DND-41 (cell line): ENCODE results near the gene ADCY9.

ENCODE experiments used
- ATAC-seq: fragments of 200-7000 bp; cut with Tn5 transposase; 3 replicates; pipeline ENCODE4 v1.9.1; 2021; ENCODE audit warnings: low read depth; ENCODE audit not compliant: insufficient read depth
- DNase-seq: peaks from one replicate; pipeline ENCODE4 v3.0.0-alpha.2; 2020
- H2AFZ ChIP-seq: 2 replicates; pipeline ENCODE4 v1.6.0; 2012; ENCODE audit warnings: low read depth, low read length
- H3K27ac ChIP-seq: 2 replicates; pipeline ENCODE4 v1.5.1; 2012; ENCODE audit warnings: low read length, inconsistent platforms
- H3K27me3 ChIP-seq: fragments of 200-600 bp; sonication (generic); 2 replicates; pipeline ENCODE4 v1.6.0; 2012; ENCODE audit warnings: low read length, mild to moderate bottlenecking, inconsistent platforms; ENCODE audit not compliant: insufficient read depth, poor library complexity
- H3K36me3 ChIP-seq: 2 replicates; pipeline ENCODE4 v1.5.1; 2012; ENCODE audit warnings: low read length, inconsistent platforms; ENCODE audit not compliant: insufficient read depth
- H3K4me1 ChIP-seq: 2 replicates; pipeline ENCODE4 v1.5.1; 2012; ENCODE audit warnings: mild to moderate bottlenecking, low read length; ENCODE audit not compliant: insufficient read depth
- H3K4me2 ChIP-seq: 2 replicates; pipeline ENCODE4 v1.6.0; 2012; ENCODE audit warnings: mild to moderate bottlenecking, moderate library complexity, low read length, inconsistent platforms; ENCODE audit not compliant: insufficient read depth
- H3K4me3 ChIP-seq, 2 experiments: fragments of 200-600 bp in 1 of 2; shearing (Covaris generic) in 1 of 2; 2 replicates each; pipeline ENCODE4 v1.5.1; 2012 to 2016; ENCODE audit warnings: inconsistent platforms in 2 of 2, low read length in 2 of 2, mild to moderate bottlenecking in 2 of 2, low read depth in 1 of 2, moderate library complexity in 1 of 2
- H3K79me2 ChIP-seq: 2 replicates; pipeline ENCODE4 v1.6.0; 2012; ENCODE audit warnings: low read length, inconsistent platforms; ENCODE audit not compliant: insufficient read depth
- H3K9ac ChIP-seq: 2 replicates; pipeline ENCODE4 v1.6.0; 2012; ENCODE audit warnings: low read depth, mild to moderate bottlenecking, inconsistent platforms, low read length, moderate library complexity
- H3K9me3 ChIP-seq: 2 replicates; pipeline ENCODE4 v1.5.1; 2012; ENCODE audit warnings: low read length, moderate library complexity, mild to moderate bottlenecking, inconsistent platforms; ENCODE audit not compliant: insufficient read depth, severe bottlenecking
- H4K20me1 ChIP-seq: 2 replicates; pipeline ENCODE4 v1.6.0; 2012; ENCODE audit warnings: low read length; ENCODE audit not compliant: insufficient read depth
- CTCF ChIP-seq: IDR thresholded peaks from 2 replicates; pipeline ENCODE4 v1.5.1; 2012; ENCODE audit warnings: borderline replicate concordance, low read length, moderate library complexity, mild to moderate bottlenecking; ENCODE audit not compliant: poor library complexity, severe bottlenecking; ENCODE audit errors: extremely low read depth
- EZH2 ChIP-seq: IDR thresholded peaks from 3 replicates; pipeline ENCODE4 v1.6.1; 2012; ENCODE audit warnings: borderline replicate concordance, low read depth, mild to moderate bottlenecking, moderate library complexity, low read length, inconsistent platforms; ENCODE audit not compliant: severe bottlenecking

ADCY9 gene

DNA sequence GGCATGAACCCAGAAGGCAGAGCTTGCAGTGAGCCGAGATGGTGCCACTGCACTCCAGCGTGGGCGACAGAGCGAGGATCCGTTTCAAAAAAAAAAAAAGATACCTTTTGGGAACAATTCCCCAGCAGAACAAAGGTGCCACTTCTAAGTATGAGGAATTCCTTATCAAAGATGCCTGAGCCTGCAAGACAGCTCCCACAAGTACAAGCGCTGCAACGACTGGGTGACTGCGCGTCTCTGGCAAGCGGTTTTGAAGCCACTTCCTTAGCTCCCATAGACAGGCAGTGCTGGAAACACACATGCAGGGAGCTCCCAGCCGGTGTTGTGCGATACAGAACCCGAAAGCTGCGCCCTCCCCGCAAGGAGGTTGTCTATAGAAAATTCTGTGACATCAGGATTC, 60.5 kb downstream of the ADCY9 start:
- TF ChIP-seq EZH2, result no peak
- TF ChIP-seq CTCF, result no peak
- no peak overlapping the region for H3K27ac ChIP-seq
- no peaks in the 10 kb centered on the region for H3K27me3 ChIP-seq
- H3K36me3 ChIP-seq, result no peaks in the 10 kb centered on the region
- DNase-seq (no peak), ATAC-seq (no peak)
- H3K4me3 ChIP-seq, result no peak overlapping the region
- no peaks in the 10 kb centered on the region for H3K4me1 ChIP-seq
- no peaks in the 10 kb centered on the region for H4K20me1 ChIP-seq
- H3K4me2 ChIP-seq, result no peak overlapping the region
- no peak overlapping the region for H2AFZ ChIP-seq
- peaks cover 10% of the 10 kb centered on the region for H3K9me3 ChIP-seq
- H3K9ac ChIP-seq, result no peak overlapping the region
- no peaks in the 10 kb centered on the region for H3K79me2 ChIP-seq

DNA sequence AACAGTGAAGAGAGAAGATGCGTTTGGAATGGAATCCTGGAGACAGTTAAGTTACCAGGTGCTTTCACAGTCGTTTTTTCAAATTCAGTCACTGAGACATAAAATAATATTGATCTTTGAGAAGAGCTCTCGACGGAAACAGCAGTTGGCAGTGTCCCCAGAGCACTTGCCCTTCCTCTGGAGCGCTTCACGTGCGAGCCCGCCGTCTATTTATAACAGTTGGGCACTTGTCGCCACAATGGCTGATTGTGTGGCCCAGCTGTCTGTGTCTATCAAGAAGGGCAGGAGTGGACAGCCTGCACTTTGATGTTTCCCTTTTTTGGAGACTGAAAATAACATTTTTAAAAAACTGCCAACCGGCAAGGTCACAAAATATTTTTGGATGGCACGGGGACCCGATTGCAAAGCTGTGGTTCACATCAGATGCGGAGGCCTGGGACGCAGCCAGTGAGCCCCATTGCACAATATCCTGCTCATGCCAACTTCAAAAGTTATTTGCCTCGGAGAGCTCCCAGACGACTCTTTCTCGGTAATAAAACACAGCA, 62.9 kb downstream of the ADCY9 start:
- TF ChIP-seq EZH2, result no peak
- no peak for TF ChIP-seq CTCF
- H3K9ac ChIP-seq, result no peak overlapping the region
- H2AFZ ChIP-seq, result no peak overlapping the region
- no peak overlapping the region for H3K4me3 ChIP-seq
- H3K9me3 ChIP-seq, result no peaks in the 10 kb centered on the region
- H3K36me3 ChIP-seq, result no peaks in the 10 kb centered on the region
- no peaks in the 10 kb centered on the region for H3K79me2 ChIP-seq
- DNase-seq (no peak), ATAC-seq (no peak)
- H3K4me1 ChIP-seq, result no peaks in the 10 kb centered on the region
- no peak overlapping the region for H3K4me2 ChIP-seq
- H4K20me1 ChIP-seq, result no peaks in the 10 kb centered on the region
- no peak overlapping the region for H3K27ac ChIP-seq
- H3K27me3 ChIP-seq, result no peaks in the 10 kb centered on the region

GRCh38 chr16:4052801-4053293, 63.4 kb downstream of the ADCY9 start:
- H3K9ac ChIP-seq, result no peak overlapping the region
- no peak overlapping the region for H3K4me2 ChIP-seq
- no peaks in the 10 kb centered on the region for H3K36me3 ChIP-seq
- H3K9me3 ChIP-seq, result no peaks in the 10 kb centered on the region
- no peaks in the 10 kb centered on the region for H3K79me2 ChIP-seq
- H3K4me3 ChIP-seq, result no peak overlapping the region
- no peak for TF ChIP-seq EZH2
- no peak for TF ChIP-seq CTCF
- DNase-seq (no peak), ATAC-seq (no peak)
- H3K27ac ChIP-seq, result no peak overlapping the region
- no peaks in the 10 kb centered on the region for H4K20me1 ChIP-seq
- no peaks in the 10 kb centered on the region for H3K4me1 ChIP-seq
- H2AFZ ChIP-seq, result no peak overlapping the region
- H3K27me3 ChIP-seq, result no peaks in the 10 kb centered on the region

DNA sequence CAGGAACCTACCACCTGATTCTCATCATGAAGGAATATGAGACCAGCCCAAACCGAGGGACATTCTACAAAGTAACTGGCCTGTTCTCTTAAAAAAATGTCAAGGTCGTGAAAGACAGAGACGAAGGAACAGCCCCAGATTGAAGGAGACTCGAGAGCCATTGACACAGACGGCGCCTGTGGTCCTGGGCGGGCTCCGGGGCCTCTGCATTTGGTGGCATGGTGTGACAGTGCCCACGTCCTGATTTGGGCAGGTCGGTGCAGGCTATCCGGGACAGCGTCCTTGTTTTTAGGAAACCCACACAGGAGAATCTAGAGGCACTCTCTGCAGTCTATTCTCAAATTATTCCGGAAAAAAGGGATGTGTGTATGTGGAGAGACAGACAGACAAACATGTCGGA, 64.1 kb downstream of the ADCY9 start:
- ATAC-seq, result no peak
- H3K79me2 ChIP-seq, result no peaks in the 10 kb centered on the region
- H3K36me3 ChIP-seq, result no peaks in the 10 kb centered on the region
- H3K27me3 ChIP-seq, result no peaks in the 10 kb centered on the region
- no peaks in the 10 kb centered on the region for H3K9me3 ChIP-seq
- no peak overlapping the region for H3K4me3 ChIP-seq
- H3K4me1 ChIP-seq, result no peaks in the 10 kb centered on the region
- H2AFZ ChIP-seq, result no peak overlapping the region
- TF ChIP-seq CTCF (no peak), EZH2 (no peak)
- H3K4me2 ChIP-seq, result no peak overlapping the region
- H3K9ac ChIP-seq, result no peak overlapping the region
- no peak for DNase-seq
- H3K27ac ChIP-seq, result no peak overlapping the region
- no peaks in the 10 kb centered on the region for H4K20me1 ChIP-seq
